Measurements from ENCODE around the gene C12orf57.

C12orf57 gene

DNA sequence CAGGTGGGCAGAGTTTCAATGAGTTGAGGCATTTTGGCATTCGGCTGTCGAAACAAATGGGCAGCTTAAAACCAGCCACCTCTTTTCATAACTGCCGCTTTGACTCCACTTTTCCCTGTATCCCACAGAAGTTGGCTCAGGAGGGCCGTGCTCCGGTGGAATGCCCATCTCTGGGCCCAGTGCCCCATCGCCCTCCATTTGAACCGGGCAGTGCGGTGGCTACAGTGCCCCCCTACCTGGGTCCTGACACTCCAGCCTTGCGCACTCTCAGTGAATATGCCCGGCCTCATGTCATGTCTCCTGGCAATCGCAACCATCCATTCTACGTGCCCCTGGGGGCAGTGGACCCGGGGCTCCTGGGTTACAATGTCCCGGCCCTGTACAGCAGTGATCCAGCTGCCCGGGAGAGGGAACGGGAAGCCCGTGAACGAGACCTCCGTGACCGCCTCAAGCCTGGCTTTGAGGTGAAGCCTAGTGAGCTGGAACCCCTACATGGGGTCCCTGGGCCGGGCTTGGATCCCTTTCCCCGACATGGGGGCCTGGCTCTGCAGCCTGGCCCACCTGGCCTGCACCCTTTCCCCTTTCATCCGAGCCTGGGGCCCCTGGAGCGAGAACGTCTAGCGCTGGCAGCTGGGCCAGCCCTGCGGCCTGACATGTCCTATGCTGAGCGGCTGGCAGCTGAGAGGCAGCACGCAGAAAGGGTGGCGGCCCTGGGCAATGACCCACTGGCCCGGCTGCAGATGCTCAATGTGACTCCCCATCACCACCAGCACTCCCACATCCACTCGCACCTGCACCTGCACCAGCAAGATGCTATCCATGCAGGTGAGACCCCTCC lies 5.2 kb upstream of the C12orf57 start:
- no peak for DNase-seq

DNA sequence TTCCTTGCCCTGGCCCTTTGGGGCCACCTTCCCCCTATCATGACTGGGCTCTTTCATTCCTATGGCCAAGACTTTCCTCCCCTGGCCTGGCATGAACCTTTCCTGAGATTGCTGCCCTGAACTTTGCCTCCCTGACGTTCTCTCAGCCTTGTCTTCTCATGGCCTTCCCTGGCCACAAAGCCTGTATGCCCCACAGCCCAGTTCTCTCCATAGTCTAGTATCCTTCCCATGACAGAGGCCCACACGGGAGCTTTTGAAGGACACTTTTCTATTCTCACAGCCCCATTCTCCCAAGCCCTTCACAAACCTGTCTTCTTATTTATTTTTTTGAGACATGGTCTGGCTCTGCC lies 4.7 kb upstream of the C12orf57 start:
- DNase-seq = no peak

GRCh38 chr12:6941267-6941666 lies 2.6 kb upstream of the C12orf57 start:
- DNase-seq = no peak

- DNase-seq = no peak
Observed at GRCh38 chr12:6941782-6942181, 2.0 kb upstream of the C12orf57 start.

DNA sequence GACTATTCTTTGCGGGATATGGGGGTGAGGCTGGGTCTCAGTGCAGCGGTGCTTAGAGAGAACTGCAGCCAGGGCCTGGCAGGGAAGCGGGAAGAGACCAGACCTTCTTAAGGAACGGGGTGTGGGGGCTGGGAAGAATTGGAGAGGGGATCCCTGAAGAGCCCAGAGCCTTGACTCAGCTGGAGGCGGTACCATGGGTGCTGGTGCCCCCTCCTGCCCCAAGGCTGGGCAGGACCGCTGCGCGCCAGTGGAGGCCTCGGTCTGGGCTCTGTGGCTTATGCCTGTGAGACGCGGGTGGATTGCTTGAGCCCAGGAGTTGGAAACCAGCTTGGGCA lies 1.5 kb upstream of the C12orf57 start:
- DNase-seq = no peak

GRCh38 chr12:6943389-6943721 lies 467 bp upstream of the C12orf57 start:
- peak; percentile 82 for DNase-seq

DNA sequence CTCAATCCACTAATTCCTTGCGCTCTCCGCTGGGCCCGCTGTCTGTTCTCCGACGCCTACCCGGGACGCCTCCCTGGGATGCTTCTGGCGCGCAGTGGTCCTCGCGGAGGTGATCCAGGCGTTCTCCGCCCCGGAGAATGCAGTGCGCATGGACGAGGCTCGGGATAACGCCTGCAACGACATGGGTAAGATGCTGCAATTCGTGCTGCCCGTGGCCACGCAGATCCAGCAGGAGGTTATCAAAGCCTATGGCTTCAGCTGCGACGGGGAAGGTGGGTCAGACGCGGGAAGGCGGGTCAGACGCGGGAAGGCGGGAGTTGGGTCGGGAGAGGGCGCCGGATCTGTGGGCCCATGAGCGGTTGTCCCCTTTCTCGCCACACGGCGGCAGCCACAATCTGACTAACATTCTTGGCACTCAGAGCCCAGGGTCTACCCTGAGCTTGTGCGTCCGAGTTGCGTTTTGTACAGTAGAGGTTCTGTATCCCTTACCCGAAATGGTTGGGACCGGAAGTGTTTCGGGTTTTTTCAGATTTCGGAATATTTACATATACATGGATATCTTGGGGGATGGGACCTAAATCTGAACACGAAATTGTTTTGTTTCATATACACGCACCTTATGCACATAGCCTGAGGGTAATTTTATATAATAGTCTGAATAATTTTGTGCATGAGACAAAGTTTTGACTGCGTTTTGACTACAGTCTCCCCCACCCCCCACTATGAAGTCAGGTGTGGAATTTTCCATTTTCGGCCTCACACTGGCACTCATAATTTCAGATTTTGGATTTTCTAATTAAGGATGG lies 762 bp downstream of the C12orf57 start:
- DNase-seq = peak; percentile 93

DNA sequence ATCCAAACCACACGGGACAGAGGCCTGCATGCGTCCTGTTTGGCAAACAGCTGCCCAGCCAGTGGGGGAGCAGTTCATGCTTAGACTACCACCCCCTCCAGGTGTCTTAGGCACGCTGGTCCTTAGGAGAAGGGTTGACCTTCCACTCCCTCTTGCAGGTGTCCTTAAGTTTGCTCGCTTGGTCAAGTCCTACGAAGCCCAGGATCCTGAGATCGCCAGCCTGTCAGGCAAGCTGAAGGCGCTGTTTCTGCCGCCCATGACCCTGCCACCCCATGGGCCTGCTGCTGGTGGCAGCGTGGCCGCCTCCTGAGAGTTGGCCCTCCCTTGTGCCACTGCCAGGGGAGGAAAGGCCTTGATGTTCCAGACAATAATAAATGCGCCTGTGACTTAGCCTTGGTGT lies 1.8 kb downstream of the C12orf57 start:
- peak; percentile 63 for DNase-seq

GRCh38 chr12:6946033-6946919 lies 2.5 kb downstream of the C12orf57 start:
- DNase-seq = peak; percentile 81

- DNase-seq = no peak
Observed at GRCh38 chr12:6946920-6947374, 3.1 kb downstream of the C12orf57 start.

GRCh38 chr12:6947615-6948014 lies 3.8 kb downstream of the C12orf57 start:
- no peak for DNase-seq

DNA sequence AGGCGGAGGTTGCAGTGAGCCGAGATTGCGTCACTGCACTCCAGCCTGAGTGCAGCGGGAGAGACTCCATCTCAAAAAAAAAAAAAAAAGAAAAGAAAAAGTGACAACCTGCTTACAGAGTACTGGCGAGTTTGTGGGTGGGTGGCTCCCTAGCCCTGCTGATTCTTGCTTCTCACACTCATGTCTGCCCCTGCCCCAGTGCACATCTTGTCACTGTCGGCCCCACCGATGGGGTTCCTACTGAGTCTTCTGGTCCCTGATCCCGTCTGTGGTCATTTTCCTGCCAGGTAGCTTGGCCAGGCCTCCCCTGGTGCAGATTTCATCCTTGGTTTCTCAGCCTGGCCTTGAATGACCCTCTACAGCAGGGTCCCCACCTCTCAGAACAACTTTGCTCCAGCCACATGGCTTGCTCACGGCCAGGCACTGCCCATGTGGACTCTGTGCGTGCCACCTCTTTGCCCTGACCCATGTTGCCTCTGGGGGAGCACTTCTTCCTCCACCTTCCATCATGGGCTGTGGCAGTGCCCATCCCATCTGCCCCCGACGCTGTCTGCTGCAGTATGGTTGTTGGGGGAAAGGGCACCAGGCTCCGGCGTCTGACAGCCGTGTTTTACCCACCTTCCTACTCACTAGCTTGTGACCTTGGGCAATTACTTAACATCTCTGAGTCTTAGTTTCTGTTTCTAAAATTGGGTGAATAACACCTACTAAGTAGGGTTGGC lies 5.2 kb downstream of the C12orf57 start:
- DNase-seq = peak; percentile 65

- DNase-seq = peak; percentile 66
Observed at GRCh38 chr12:6950401-6950801, 6.6 kb downstream of the C12orf57 start.

DNA sequence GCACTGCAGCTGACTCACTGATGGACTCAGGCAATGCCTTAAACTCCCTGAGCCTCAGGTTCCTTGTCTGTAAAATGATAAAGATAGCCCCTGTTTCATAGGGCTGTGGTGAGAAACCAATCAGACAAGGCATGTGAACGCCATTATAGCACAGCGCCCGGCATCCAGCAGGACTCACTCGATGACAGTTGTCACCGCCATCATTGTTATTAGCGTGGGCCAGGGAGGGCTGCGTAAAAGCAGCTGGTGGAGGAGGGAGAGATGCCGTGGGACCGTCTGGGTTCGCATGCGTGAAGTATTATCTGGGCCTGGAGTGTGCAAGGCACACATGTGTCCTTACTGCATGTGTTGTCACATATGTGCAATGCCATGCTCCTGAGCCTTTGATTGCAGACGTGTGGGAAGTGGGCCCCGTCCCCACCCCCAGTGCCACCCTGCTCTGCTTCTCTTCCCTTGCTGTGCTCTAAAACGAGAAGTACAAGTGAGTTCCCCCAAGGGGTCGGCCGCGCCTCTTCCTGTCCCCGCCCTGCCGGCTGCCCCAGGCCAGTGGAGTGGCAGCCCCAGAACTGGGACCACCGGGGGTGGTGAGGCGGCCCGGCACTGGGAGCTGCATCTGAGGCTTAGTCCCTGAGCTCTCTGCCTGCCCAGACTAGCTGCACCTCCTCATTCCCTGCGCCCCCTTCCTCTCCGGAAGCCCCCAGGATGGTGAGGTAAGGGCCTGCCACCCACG lies 7.2 kb downstream of the C12orf57 start, which contains the start of gene PTPN6:
PTPN6 (plus strand) TSS at position 546 of the 730 bp plus-strand sequence; CDS start at position 703, 157 bp downstream.
- DNase-seq = peak; percentile 81

GRCh38 chr12:6951551-6952120 lies 7.8 kb downstream of the C12orf57 start:
- DNase-seq = peak; percentile 68

DNA sequence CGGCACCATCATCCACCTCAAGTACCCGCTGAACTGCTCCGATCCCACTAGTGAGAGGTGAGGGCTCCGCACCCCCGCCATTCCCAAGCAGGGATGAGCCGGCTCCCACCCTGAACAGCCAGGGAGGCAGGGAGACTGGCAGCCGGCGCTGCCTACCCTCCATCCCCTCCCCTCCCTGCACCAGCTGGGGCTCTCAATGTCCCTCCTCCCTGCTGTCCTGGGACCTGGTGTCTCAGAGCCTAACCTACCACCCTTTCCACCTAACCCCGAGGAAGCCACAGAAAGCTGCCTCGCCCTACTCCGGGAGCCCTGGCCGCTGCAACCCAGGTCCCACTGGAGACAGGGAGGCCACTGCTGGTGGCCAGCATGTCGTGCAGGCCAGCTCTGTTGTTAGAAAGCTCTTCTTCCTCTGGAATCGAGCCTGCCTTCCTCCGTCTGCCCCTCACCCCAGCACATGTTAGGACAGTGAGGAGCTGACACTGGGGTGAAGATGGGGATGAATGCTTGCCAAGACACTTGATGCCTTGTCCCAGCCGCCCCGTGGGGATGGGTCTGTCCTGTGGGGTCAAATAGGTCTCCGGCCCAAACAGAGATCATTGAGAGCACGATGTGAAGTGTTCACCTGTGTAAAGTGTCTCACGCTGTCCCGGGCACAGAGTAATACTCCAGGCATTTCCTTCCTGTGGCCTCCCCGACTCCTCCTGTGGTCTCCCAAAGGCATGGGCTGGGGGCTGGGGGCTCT lies 8.5 kb downstream of the C12orf57 start:
- DNase-seq = peak; percentile 69

- no peak for DNase-seq
Observed at GRCh38 chr12:6952863-6953441, 9.1 kb downstream of the C12orf57 start.

GRCh38 chr12:6953442-6954315 lies 9.9 kb downstream of the C12orf57 start:
- peak; percentile 88 for DNase-seq

All from activated CD8-positive, alpha-beta memory T cell treated with anti-CD3 and anti-CD28 coated beads, Interleukin-2, amount 50 U/mL, for 48 hours (primary cell).